ENCODE measurements around the gene ZNF526. TPM values are rescaled to one million over a fixed set of nuclear protein-coding genes. Genes with fewer than 3 reads are reported as not detected.

Gene ZNF526
- total and polyA plus RNA-seq, 9 of the 15 experiments (the other 6 are each of a cell fraction or from before 2014, with no cell fraction given), result 1.3 to 17.9 (median 6.2) TPM

- no peak for TF ChIP-seq ZNF277 (CRISPR knock-in tag; IDR thresholded peaks at IDR 0.05; ENCODE audit: borderline replicate concordance)
- TF ChIP-seq SRSF7 (optimal IDR thresholded peaks at IDR 0.05; ENCODE audit: low read depth, low read length), result no peak
- TF ChIP-seq ZBED1 (IDR thresholded peaks at IDR 0.05), result no peak
- TF ChIP-seq STAG1 (CRISPR knock-in tag; IDR thresholded peaks at IDR 0.05; ENCODE audit: borderline replicate concordance), result no peak; the same call in 1 of the 2 replicates
- TF ChIP-seq ZNF766 (CRISPR knock-in tag; conservative IDR thresholded peaks at IDR 0.05), result no peak; the same call in 1 of the 2 replicates
- no peak for TF ChIP-seq MITF (IDR thresholded peaks at IDR 0.05)
- TF ChIP-seq HMG20A (CRISPR knock-in tag; conservative IDR thresholded peaks at IDR 0.05), result no peak
- peak; percentile 54; the same call in 1 of the 2 replicates for TF ChIP-seq EGR1 (conservative IDR thresholded peaks at IDR 0.05)
- no peak for TF ChIP-seq ARID3B (CRISPR knock-in tag; IDR thresholded peaks at IDR 0.05; ENCODE audit: borderline replicate concordance)
- TF ChIP-seq ETV6 (IDR thresholded peaks at IDR 0.05; ENCODE audit: borderline replicate concordance in 1 of 2, low read depth in 2 of 2, low read length in 1 of 2), result no peak
- no peak for TF ChIP-seq ETV6 (CRISPR knock-in tag; IDR thresholded peaks at IDR 0.05; ENCODE audit: borderline replicate concordance)
- TF ChIP-seq TSC22D4 (tag; IDR thresholded peaks at IDR 0.05), result no peak
- TF ChIP-seq SAFB2 (IDR thresholded peaks at IDR 0.05; ENCODE audit: borderline replicate concordance, low read depth, low read length, severe bottlenecking), result no peak
- no peak for TF ChIP-seq RERE (CRISPR knock-in tag; IDR thresholded peaks at IDR 0.05; ENCODE audit: borderline replicate concordance)
- TF ChIP-seq ZNF184 (CRISPR knock-in tag; IDR thresholded peaks at IDR 0.05), result no peak
- TF ChIP-seq ELF4 (CRISPR knock-in tag; IDR thresholded peaks at IDR 0.05), result no peak
- TF ChIP-seq ZBTB7A (IDR thresholded peaks at IDR 0.05; ENCODE audit: borderline replicate concordance, control insufficient read depth, low read depth, low read length), result peak; percentile 44; the same call in 1 of the 2 replicates
Observed at GRCh38 chr19:42253245-42254088, 33.4 kb downstream of the ZNF526 start (continued).

Data from K562 (cell line).